Measurements from ENCODE around the gene MC1R. TPM values are rescaled to one million over a fixed set of nuclear protein-coding genes. Genes with fewer than 3 reads are reported as not detected.

MC1R gene
- total and polyA plus RNA-seq, 2 of the 4 experiments (the other 2 are of a cell fraction) = 3.8 to 9.5 TPM

GRCh38 chr16:89936981-89937380 lies 18.3 kb downstream of the MC1R start:
- no peak for DNase-seq
- POLR2A ChIA-PET (ENCODE audit: unreplicated experiment) = no interaction called here
- CTCF ChIA-PET = no interaction called here

More at GRCh38 chr16:89936981-89937380, 18.3 kb downstream of the MC1R start:
- 82% methylated on average over 4 of the region's 20 CpGs; no CpG with 5 or more reads in 1 of the 2 experiments for WGBS, 2 experiments (ENCODE audit: extremely low coverage in 2 of 2, insufficient read length in 1 of 2)
- no peak overlapping the region for H2AK9ac ChIP-seq (replicated peaks; ENCODE audit: low read depth, low read length, poor library complexity)
- no peaks in the 10 kb centered on the region for H3K9me3 ChIP-seq (ENCODE audit: control insufficient read depth, insufficient read depth, low read length)
- TF ChIP-seq POLR2A (IDR thresholded peaks at IDR 0.05; ENCODE audit: low read depth, low read length) (no peak), BHLHE40 (IDR thresholded peaks at IDR 0.05; ENCODE audit: low read depth, low read length) (no peak), CEBPB (IDR thresholded peaks at IDR 0.05; ENCODE audit: low read depth, low read length) (no peak), MXI1 (IDR thresholded peaks at IDR 0.05; ENCODE audit: borderline replicate concordance, low read depth, low read length) (no peak), MAZ (IDR thresholded peaks at IDR 0.05; ENCODE audit: borderline replicate concordance, low read depth, low read length) (no peak), RCOR1 (IDR thresholded peaks at IDR 0.05; ENCODE audit: insufficient replicate concordance, low read length) (no peak), NFE2L2 (IDR thresholded peaks at IDR 0.05; ENCODE audit: low read depth, low read length) (no peak), CHD1 (IDR thresholded peaks at IDR 0.05; ENCODE audit: low read depth, low read length) (no peak), RFX5 (IDR thresholded peaks at IDR 0.05; ENCODE audit: low read depth, low read length) (no peak), RAD21 (IDR thresholded peaks at IDR 0.05; ENCODE audit: low read length) (no peak), MAFK (IDR thresholded peaks at IDR 0.05; ENCODE audit: low read depth, low read length) (no peak), USF2 (IDR thresholded peaks at IDR 0.05; ENCODE audit: low read depth, low read length) (no peak), SMC3 (IDR thresholded peaks at IDR 0.05; ENCODE audit: low read depth, low read length) (no peak), FOS (IDR thresholded peaks at IDR 0.05; ENCODE audit: low read depth, low read length) (no peak)
- TF ChIP-seq, protein P1, sequence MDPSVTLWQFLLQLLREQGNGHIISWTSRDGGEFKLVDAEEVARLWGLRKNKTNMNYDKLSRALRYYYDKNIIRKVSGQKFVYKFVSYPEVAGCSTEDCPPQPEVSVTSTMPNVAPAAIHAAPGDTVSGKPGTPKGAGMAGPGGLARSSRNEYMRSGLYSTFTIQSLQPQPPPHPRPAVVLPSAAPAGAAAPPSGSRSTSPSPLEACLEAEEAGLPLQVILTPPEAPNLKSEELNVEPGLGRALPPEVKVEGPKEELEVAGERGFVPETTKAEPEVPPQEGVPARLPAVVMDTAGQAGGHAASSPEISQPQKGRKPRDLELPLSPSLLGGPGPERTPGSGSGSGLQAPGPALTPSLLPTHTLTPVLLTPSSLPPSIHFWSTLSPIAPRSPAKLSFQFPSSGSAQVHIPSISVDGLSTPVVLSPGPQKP (IDR thresholded peaks at IDR 0.05; ENCODE audit: borderline replicate concordance, low read depth, low read length) = no peak
- TF ChIP-seq, protein P2, sequence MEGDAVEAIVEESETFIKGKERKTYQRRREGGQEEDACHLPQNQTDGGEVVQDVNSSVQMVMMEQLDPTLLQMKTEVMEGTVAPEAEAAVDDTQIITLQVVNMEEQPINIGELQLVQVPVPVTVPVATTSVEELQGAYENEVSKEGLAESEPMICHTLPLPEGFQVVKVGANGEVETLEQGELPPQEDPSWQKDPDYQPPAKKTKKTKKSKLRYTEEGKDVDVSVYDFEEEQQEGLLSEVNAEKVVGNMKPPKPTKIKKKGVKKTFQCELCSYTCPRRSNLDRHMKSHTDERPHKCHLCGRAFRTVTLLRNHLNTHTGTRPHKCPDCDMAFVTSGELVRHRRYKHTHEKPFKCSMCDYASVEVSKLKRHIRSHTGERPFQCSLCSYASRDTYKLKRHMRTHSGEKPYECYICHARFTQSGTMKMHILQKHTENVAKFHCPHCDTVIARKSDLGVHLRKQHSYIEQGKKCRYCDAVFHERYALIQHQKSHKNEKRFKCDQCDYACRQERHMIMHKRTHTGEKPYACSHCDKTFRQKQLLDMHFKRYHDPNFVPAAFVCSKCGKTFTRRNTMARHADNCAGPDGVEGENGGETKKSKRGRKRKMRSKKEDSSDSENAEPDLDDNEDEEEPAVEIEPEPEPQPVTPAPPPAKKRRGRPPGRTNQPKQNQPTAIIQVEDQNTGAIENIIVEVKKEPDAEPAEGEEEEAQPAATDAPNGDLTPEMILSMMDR (conservative IDR thresholded peaks at IDR 0.05; ENCODE audit: low read depth, low read length) = no peak
- no TSS peak for BruUV-seq (replicated peaks)
- H3K27me3 ChIP-seq (ENCODE audit: control insufficient read depth, insufficient read depth, low read length) = no peaks in the 10 kb centered on the region
- H3K18ac ChIP-seq (ENCODE audit: low read depth, low read length) = no peak overlapping the region
- no peak overlapping the region for H3K14ac ChIP-seq (replicated peaks; ENCODE audit: low read depth, low read length)
- no peak overlapping the region for H4K8ac ChIP-seq (ENCODE audit: low read depth in 2 of 2, low read length in 2 of 2)
- dilution Hi-C loops (cut with HindIII; ENCODE audit: low sequenced_read_pairs, unreplicated experiment) = no loop called here
- no peak overlapping the region for H2AK5ac ChIP-seq (ENCODE audit: low read depth, low read length)
- H2BK5ac ChIP-seq (ENCODE audit: low read depth, low read length, poor library complexity, severe bottlenecking) = no peak overlapping the region
- no peak overlapping the region for H4K5ac ChIP-seq (ENCODE audit: low read depth, low read length)
- H3K4ac ChIP-seq (ENCODE audit: low read depth, low read length) = no peak overlapping the region
- no peak for ATAC-seq (ENCODE audit: low read depth)
- H3K79me1 ChIP-seq (ENCODE audit: low read depth in 1 of 2, low read length in 2 of 2) = peaks cover 0 to 14% of the 10 kb centered on the region in 2 experiments; a peak in 2 of 4 replicates
- H3K56ac ChIP-seq (ENCODE audit: extremely low read depth, insufficient read depth, low read length) = no peak overlapping the region
- no peak overlapping the region for H3K23ac ChIP-seq (ENCODE audit: low read depth, low read length)
- peaks cover 7% of the 10 kb centered on the region; the same call in 1 of the 2 replicates for H3K9me1 ChIP-seq (ENCODE audit: insufficient read depth, low read length)
- peaks cover 23% of the 10 kb centered on the region for H4K20me1 ChIP-seq (ENCODE audit: insufficient read depth, low read length)
- no peak overlapping the region for H3K27ac ChIP-seq (ENCODE audit: insufficient read depth, low read length)
- intact Hi-C loops (cut with micrococcal nuclease) = no loop called here
- H2BK120ac ChIP-seq (ENCODE audit: low read depth, low read length) = no peak overlapping the region
- no peaks in the 10 kb centered on the region for H3K4me1 ChIP-seq (ENCODE audit: control insufficient read depth, insufficient read depth, low read length)
- H2BK15ac ChIP-seq (ENCODE audit: low read depth, low read length) = no peak overlapping the region
- no peak overlapping the region for H4K91ac ChIP-seq (ENCODE audit: insufficient read depth, low read depth, low read length)
- H3K36me3 ChIP-seq (ENCODE audit: control insufficient read depth, insufficient read depth, low read length) = peaks cover 44% of the 10 kb centered on the region
- H2AFZ ChIP-seq (replicated peaks; ENCODE audit: low read length, poor library complexity) = no peak overlapping the region
- H3K4me2 ChIP-seq (ENCODE audit: low read depth, low read length) = no peak overlapping the region
- H2BK20ac ChIP-seq (ENCODE audit: low read depth, low read length) = no peak overlapping the region
- no peak overlapping the region for H3K9ac ChIP-seq (ENCODE audit: low read depth, low read length)
- H3K4me3 ChIP-seq (ENCODE audit: insufficient read depth, low read depth, low read length) = no peak overlapping the region
- in situ Hi-C loops (cut with MboI; ENCODE audit: low sequenced_read_pairs) = no loop called here

Data from IMR-90 (cell line).